SKM-1 treated with dmso at 0.1 percent for 144 hours (cell line): ENCODE data around the gene CAMKK1.

Experiments
- DNase-seq: peaks from one replicate; lab custom pipeline; 2025; ENCODE audit not compliant: unreplicated experiment; lab: John Stamatoyannopoulos, UW

CAMKK1 gene

DNA sequence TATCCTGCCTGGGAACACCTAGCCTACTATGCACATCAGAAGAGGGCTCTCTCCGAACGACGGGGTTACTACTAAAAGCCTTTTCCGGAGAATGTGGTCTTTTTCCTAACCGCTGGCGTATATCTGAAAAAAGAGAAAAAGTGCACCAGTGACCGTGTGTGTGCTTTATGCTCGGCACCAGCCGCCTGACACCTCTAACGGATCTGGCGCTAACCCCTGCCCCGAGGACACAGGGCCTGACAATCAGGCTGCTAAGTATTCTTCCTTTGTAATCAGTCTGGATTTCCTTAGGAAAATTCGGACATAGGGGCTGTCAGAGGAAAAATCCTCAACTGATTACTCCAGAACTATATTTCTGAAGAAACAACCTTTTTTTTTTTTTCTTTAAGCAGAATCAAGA lies 78.5 kb downstream of the CAMKK1 start:
- DNase-seq, result no peak

DNA sequence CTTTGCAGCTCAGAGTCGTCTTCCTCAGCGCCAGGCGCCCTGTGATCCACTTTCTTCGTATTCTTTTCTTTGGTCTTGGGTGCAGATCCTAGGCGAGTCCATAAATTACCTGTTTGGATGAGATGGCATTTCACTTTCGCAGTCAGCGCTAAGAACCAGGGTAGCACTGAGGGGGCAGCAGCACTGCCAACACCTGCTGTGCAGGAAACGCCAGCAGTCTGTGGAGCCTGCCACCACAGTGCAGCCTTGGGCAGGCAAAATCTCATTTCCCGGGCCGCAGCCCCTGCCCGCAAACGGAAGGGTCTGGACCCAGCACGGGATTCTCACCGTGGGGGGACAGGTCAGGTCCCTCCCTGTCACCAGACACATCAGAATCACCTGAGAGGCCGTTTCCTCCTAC lies 79.7 kb downstream of the CAMKK1 start:
- DNase-seq, result no peak

DNA sequence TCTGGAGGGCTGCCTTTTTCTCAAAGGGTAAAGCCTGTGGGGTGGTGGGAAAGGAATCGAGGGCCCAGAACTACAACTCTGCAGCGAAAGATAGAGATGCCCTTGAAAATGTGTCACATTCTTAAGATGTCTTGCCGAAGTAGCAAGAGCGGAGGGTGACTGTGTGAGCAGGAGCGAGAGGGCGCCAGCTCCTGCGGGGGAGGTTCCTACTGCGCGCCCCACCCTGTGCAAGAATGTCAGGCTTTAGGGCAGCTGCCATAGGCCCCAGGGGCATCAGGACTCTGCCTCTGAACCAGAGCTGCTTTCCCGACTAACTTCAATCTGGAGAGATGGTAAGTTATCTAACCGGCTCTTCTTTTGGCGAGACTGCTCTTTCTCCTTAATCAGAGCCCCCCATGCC lies 80.1 kb downstream of the CAMKK1 start:
- no peak for DNase-seq

DNA sequence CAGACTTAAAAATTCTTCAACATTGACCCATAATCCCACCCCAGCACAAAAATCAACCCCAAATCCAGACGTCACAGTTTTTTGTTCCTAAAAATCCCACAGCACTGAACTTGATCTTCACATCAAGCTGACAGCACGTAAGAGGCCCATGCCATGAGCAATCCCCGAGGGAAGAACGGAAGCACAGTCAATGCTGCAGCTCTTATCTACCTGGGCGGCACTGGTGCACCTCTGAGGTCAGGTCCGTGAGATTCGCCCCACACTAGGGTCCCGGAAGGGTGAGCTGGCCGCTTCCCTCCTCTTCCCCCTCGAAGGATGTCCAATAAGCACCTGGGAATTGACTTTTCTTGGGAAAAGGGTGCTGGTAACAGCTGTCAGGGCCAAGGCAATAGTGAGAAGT lies 80.6 kb downstream of the CAMKK1 start:
- DNase-seq, result no peak
